Spinal cord (tissue), 10 donors: Measurements from ENCODE around the gene WDR26. TPM values are rescaled to one million over a fixed set of nuclear protein-coding genes. Genes with fewer than 3 reads are reported as not detected.
"Not testable (repeated sequence)": the region's sequence is repeated elsewhere in the genome, so short reads cannot be mapped to it uniquely, and the experiment has no call there.

ENCODE experiments used
- DNase-seq, 6 donors: peaks; one replicate each; pipeline versions ENCODE4 v3.0.0 to v3.0.0-alpha.2; 2013 to 2015; ENCODE audit warnings: low spot score in 6 of 6, low read depth in 4 of 6
- H3K27ac ChIP-seq: one replicate; pipeline ENCODE4 v1.5.1; 2013; ENCODE audit warnings: low read depth, low read length, control low read depth
- H3K27me3 ChIP-seq: one replicate; pipeline ENCODE4 v1.6.1; 2013; ENCODE audit warnings: low read length; ENCODE audit not compliant: control insufficient read depth, insufficient read depth
- H3K36me3 ChIP-seq: one replicate; pipeline ENCODE4 v1.6.1; 2013; ENCODE audit warnings: low read length; ENCODE audit not compliant: control insufficient read depth, insufficient read depth
- H3K4me1 ChIP-seq: one replicate; pipeline ENCODE4 v1.6.1; 2013; ENCODE audit warnings: low read length; ENCODE audit not compliant: control insufficient read depth, insufficient read depth
- H3K4me3 ChIP-seq: one replicate; pipeline ENCODE4 v1.5.1; 2013; ENCODE audit warnings: low read depth, low read length, control low read depth
- H3K9me3 ChIP-seq: one replicate; pipeline ENCODE4 v1.6.1; 2013; ENCODE audit warnings: low read length; ENCODE audit not compliant: control insufficient read depth, insufficient read depth
- WGBS: methylation state at CpG from one replicate; pipeline ENCODE4 v1.1.5; 2013; ENCODE audit warnings: missing lambda C conversion rate; ENCODE audit not compliant: insufficient coverage; 5-methylcytosine and 5-hydroxymethylcytosine counted together
- polyA plus RNA-seq, 2 donors: library from polyadenylated mRNA; unstranded; fragments of 120-200 nt; gene quantifications; one replicate each; pipeline ENCODE4 v1.2.1, GENCODE V29; 2013; ENCODE audit not compliant: insufficient read length in 2 of 2
- total RNA-seq, 2 donors: library from RNA; depleted of rRNA in 1 of 2; stranded (reverse); fragments of 120-200 nt in 1 of 2; fragments of >200 nt in 1 of 2; gene quantifications; one replicate each; pipeline versions ENCODE4 v1.2.3 to v1.2.4, GENCODE V29; 2013 to 2014
- donor health status: healthy.

The WDR26 gene
- total and polyA plus RNA-seq, 4 donors = 54.9 to 110 (median 67.6) TPM

DNA sequence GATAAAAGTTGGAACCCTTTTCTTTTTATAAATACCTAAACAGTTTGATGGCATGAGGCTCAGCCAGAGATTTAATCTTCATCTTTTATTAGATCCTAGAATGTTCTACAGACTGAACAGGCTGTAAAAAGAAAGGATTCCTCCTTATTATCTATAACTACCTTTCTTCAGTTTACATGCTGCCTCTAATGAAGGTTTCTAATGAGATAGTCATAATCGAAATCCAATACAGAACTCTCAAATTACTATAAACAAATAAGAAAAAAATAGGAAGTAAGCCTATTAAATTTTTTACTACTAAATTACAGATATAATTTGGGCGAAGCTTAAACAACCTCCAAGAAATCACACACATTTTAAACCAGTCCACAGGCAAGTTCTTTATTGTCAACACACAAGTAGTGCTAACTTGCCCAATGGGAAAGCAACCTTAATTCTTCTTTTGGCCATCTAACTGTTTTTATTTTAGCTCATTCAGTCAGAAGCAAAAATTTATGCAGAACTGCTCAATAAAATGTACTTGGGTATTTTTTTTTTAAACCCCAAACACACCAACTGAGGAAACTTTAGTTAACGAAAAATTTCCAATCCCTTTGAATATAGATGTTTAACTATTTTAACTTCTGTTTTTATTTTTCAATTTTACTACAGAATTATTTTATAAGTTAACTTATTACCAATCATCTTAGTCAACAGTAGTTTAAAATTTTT lies 4.8 kb downstream of the WDR26 start:
- H3K27ac ChIP-seq = no peak overlapping the region
- H3K4me3 ChIP-seq = no peak overlapping the region
- H3K4me1 ChIP-seq = no peaks in the 10 kb centered on the region
- no peak for DNase-seq
- no peaks in the 10 kb centered on the region for H3K9me3 ChIP-seq
- H3K27me3 ChIP-seq = no peaks in the 10 kb centered on the region
- WGBS = no CpG with 5 or more reads among the region's 3 CpGs
- H3K36me3 ChIP-seq = peaks cover 6% of the 10 kb centered on the region

GRCh38 chr1:224428713-224429112 lies 5.9 kb downstream of the WDR26 start:
- not testable (repeated sequence) for H3K36me3 ChIP-seq, H3K27ac ChIP-seq, H3K27me3 ChIP-seq, H3K4me3 ChIP-seq, DNase-seq, H3K4me1 ChIP-seq, H3K9me3 ChIP-seq
- 96% methylated on average over 5 of the region's 7 CpGs for WGBS

GRCh38 chr1:224427346-224427745 lies 7.3 kb downstream of the WDR26 start:
- H3K27me3 ChIP-seq = no peaks in the 10 kb centered on the region
- no peak overlapping the region for H3K4me3 ChIP-seq
- WGBS = no CpG with 5 or more reads among the region's 1 CpG
- no peaks in the 10 kb centered on the region for H3K9me3 ChIP-seq
- DNase-seq = peak in 1 of 6 donors; percentile 2
- H3K36me3 ChIP-seq = peaks cover 18% of the 10 kb centered on the region
- H3K27ac ChIP-seq = no peak overlapping the region
- no peaks in the 10 kb centered on the region for H3K4me1 ChIP-seq

- H3K4me3 ChIP-seq, DNase-seq, H3K27ac ChIP-seq, H3K4me1 ChIP-seq, H3K9me3 ChIP-seq, H3K27me3 ChIP-seq: not testable (repeated sequence)
- no CpG with 5 or more reads among the region's 8 CpGs for WGBS
- H3K36me3 ChIP-seq = peaks cover 23% of the 10 kb centered on the region
These were observed 7.7 kb downstream of the WDR26 start for GRCh38 chr1:224426869-224427268.

DNA sequence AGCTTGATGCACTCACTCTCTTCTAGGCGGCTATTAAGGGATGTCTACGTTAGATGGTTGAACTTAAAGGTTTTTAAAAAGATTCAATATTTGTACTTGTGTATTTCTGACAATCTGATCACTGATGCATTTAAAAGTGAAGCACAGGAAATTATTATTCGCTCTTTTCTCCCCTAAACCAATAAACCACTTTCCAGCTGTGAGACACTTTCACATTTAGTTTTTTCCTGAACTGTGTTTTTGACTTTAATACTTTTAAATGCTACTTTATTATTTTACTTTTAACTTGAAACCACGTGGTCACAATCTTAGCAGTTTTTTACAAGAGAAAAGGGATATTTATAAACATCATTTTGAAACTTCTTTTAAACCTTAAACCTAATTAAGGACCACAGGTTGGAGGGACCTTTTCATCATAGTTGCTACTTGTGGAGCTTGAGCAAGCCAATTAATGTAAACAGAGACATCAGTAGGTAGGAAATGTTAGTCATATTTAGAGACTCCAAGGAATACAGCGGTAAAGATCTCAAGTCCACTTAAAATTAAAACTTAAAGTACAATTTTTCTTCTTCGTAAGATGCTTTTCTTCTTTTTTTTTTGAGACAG lies 9.2 kb downstream of the WDR26 start:
- Histone ChIP-seq H3K36me3 (peaks cover 32% of the 10 kb centered on the region), H3K4me3 (no peak overlapping the region), H3K4me1 (no peaks in the 10 kb centered on the region), H3K27me3 (no peaks in the 10 kb centered on the region), H3K9me3 (no peaks in the 10 kb centered on the region), H3K27ac (no peak overlapping the region)
- 91% methylated on average over 1 of the region's 6 CpGs for WGBS
- no peak for DNase-seq

GRCh38 chr1:224420106-224420505 lies 14.5 kb downstream of the WDR26 start:
- H3K36me3 ChIP-seq = peaks cover 38% of the 10 kb centered on the region
- no peak overlapping the region for H3K4me3 ChIP-seq
- DNase-seq = no peak
- H3K4me1 ChIP-seq = no peaks in the 10 kb centered on the region
- no peaks in the 10 kb centered on the region for H3K9me3 ChIP-seq
- no peaks in the 10 kb centered on the region for H3K27me3 ChIP-seq
- H3K27ac ChIP-seq = no peak overlapping the region

DNA sequence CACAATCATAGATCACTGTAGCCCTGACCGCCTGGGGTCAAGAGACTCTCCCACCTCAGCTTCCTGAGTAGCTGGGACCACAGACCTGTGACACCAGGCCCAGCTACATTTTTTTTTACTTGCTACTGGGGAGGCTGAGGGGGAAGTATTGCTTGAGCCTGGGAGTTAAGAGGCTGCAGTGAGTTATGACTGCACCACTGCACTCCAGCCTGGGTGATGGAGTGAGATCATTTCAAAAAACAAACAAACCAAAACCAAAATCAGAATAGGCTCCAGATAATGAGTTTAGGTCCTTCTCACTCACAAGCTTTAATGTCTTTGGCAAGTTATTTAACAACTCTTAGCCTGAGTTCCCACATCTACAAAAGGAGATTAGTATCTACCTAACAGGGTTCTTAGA lies 22.8 kb downstream of the WDR26 start:
- WGBS = 100% methylated on average over 1 of the region's 1 CpG

GRCh38 chr1:224408294-224408590 lies 26.4 kb downstream of the WDR26 start:
- H3K4me1 ChIP-seq = no peaks in the 10 kb centered on the region
- H3K36me3 ChIP-seq = peaks cover 42% of the 10 kb centered on the region
- no peak for DNase-seq
- no peak overlapping the region for H3K27ac ChIP-seq
- no peaks in the 10 kb centered on the region for H3K9me3 ChIP-seq
- H3K27me3 ChIP-seq = no peaks in the 10 kb centered on the region
- H3K4me3 ChIP-seq = no peak overlapping the region
- no CpG with 5 or more reads among the region's 1 CpG for WGBS

More for the DNA sequence above, 22.8 kb downstream of the WDR26 start:
- no peak overlapping the region for H3K4me3 ChIP-seq
- DNase-seq = no peak
- H3K4me1 ChIP-seq = no peaks in the 10 kb centered on the region
- no peaks in the 10 kb centered on the region for H3K27me3 ChIP-seq
- no peaks in the 10 kb centered on the region for H3K9me3 ChIP-seq
- no peak overlapping the region for H3K27ac ChIP-seq
- peaks cover 43% of the 10 kb centered on the region for H3K36me3 ChIP-seq

- H3K9me3 ChIP-seq = no peaks in the 10 kb centered on the region
- WGBS = 95% methylated on average over 6 of the region's 7 CpGs
- no peaks in the 10 kb centered on the region for H3K27me3 ChIP-seq
- no peak for DNase-seq
- no peak overlapping the region for H3K27ac ChIP-seq
- peaks cover 43% of the 10 kb centered on the region for H3K36me3 ChIP-seq
- H3K4me3 ChIP-seq = no peak overlapping the region
- H3K4me1 ChIP-seq = no peaks in the 10 kb centered on the region
These were observed 26.9 kb downstream of the WDR26 start for GRCh38 chr1:224407571-224408293.

- no peaks in the 10 kb centered on the region for H3K27me3 ChIP-seq
- DNase-seq = no peak
- H3K4me1 ChIP-seq = no peaks in the 10 kb centered on the region
- peaks cover 37% of the 10 kb centered on the region for H3K36me3 ChIP-seq
- H3K27ac ChIP-seq = no peak overlapping the region
- no peaks in the 10 kb centered on the region for H3K9me3 ChIP-seq
- H3K4me3 ChIP-seq = no peak overlapping the region
These were observed 28.4 kb downstream of the WDR26 start for GRCh38 chr1:224406216-224406615.
